ENCODE measurements around the gene GALK1. TPM values are rescaled to one million over a fixed set of nuclear protein-coding genes. Genes with fewer than 3 reads are reported as not detected.

The GALK1 gene
- total RNA-seq, 1 experiment from 2014 or later: 35.8 TPM

GRCh38 chr17:75785016-75785890, 20.3 kb upstream of the GALK1 start:
- TSS peak; percentile 78 for BruUV-seq (replicated peaks)
- intact Hi-C loops (cut with micrococcal nuclease; ENCODE audit: unreplicated experiment): no loop called here
- Histone ChIP-seq H3K4me3 (ENCODE audit: low read depth in 2 of 2, low read length in 2 of 2) (peak overlapping the region; percentile 59 to 76), H3K27ac (ENCODE audit: low read length) (peak overlapping the region; percentile 100), H3K27me3 (ENCODE audit: control insufficient read depth, insufficient read depth, low read length) (no peaks in the 10 kb centered on the region), H3K9me3 (ENCODE audit: control insufficient read depth, insufficient read depth, low read depth, low read length) (no peaks in the 10 kb centered on the region), H3K36me3 (ENCODE audit: control insufficient read depth, insufficient read depth, low read length) (no peaks in the 10 kb centered on the region; the same call in 1 of the 2 replicates), H3K4me1 (ENCODE audit: control insufficient read depth, insufficient read depth, low read length) (peaks cover 40% of the 10 kb centered on the region)
- POLR2A ChIA-PET: interaction anchor here (0.5 kb wide), 1 partner anchor 21 kb away, joined by 3 read pairs; no protein-coding TSS in a partner anchor
- DNase-seq (ENCODE audit: low read depth, low spot score) (no peak), ATAC-seq (peak; percentile 87)
- TF ChIP-seq REST (IDR thresholded peaks at IDR 0.05; ENCODE audit: insufficient read depth in 1 of 2, low read depth in 2 of 2, low read length in 1 of 2): 0 out of 4 replicates have a peak, but pooled peaks of 1 of the 2 experiments have one; percentile 16
- TF ChIP-seq TCF7L2 (IDR thresholded peaks at IDR 0.05; ENCODE audit: low read depth, low read length): no peak
- TF ChIP-seq, protein P1, sequence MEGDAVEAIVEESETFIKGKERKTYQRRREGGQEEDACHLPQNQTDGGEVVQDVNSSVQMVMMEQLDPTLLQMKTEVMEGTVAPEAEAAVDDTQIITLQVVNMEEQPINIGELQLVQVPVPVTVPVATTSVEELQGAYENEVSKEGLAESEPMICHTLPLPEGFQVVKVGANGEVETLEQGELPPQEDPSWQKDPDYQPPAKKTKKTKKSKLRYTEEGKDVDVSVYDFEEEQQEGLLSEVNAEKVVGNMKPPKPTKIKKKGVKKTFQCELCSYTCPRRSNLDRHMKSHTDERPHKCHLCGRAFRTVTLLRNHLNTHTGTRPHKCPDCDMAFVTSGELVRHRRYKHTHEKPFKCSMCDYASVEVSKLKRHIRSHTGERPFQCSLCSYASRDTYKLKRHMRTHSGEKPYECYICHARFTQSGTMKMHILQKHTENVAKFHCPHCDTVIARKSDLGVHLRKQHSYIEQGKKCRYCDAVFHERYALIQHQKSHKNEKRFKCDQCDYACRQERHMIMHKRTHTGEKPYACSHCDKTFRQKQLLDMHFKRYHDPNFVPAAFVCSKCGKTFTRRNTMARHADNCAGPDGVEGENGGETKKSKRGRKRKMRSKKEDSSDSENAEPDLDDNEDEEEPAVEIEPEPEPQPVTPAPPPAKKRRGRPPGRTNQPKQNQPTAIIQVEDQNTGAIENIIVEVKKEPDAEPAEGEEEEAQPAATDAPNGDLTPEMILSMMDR (IDR thresholded peaks at IDR 0.05): no peak
- peak; percentile 77; the same call in 1 of the 2 replicates for TF ChIP-seq SIN3A (IDR thresholded peaks at IDR 0.05; ENCODE audit: borderline replicate concordance, insufficient read depth, low read depth, low read length)
- TF ChIP-seq POLR2AphosphoS5 (IDR thresholded peaks at IDR 0.05; ENCODE audit: low read depth, low read length): peak; percentile 90
- CTCF ChIA-PET: interaction anchor here (0.6 to 0.8 kb wide), 3 partner anchors 23 to 90 kb away, joined by 3 to 7 read pairs (median 3); no protein-coding TSS in a partner anchor
- in situ Hi-C loops (cut with HindIII; ENCODE audit: low pct_unique_long_range_greater_than_20kb, low sequenced_read_pairs): no loop called here

GRCh38 chr17:75784473-75785015, 19.6 kb upstream of the GALK1 start, which contains the start of gene UNK:
Gene UNK, plus strand, starts transcription at chr17:75784806. Its CDS starts 75 bp downstream, at chr17:75784881.
- ChIA-PET POLR2A (no interaction called here), CTCF (interaction anchor here (0.7 to 0.8 kb wide), 2 partner anchors 22 to 91 kb away, joined by 3 to 7 read pairs; no protein-coding TSS in a partner anchor)
- BruUV-seq (replicated peaks): no TSS peak
- no peaks in the 10 kb centered on the region for H3K9me3 ChIP-seq (ENCODE audit: control insufficient read depth, insufficient read depth, low read depth, low read length)
- intact Hi-C loops (cut with micrococcal nuclease; ENCODE audit: unreplicated experiment): no loop called here
- H3K27me3 ChIP-seq (ENCODE audit: control insufficient read depth, insufficient read depth, low read length): no peaks in the 10 kb centered on the region
- peaks cover under 1% of the 10 kb centered on the region; the same call in 1 of the 2 replicates for H3K36me3 ChIP-seq (ENCODE audit: control insufficient read depth, insufficient read depth, low read length)
- in situ Hi-C loops (cut with HindIII; ENCODE audit: low pct_unique_long_range_greater_than_20kb, low sequenced_read_pairs): no loop called here
- H3K4me3 ChIP-seq (ENCODE audit: low read depth in 2 of 2, low read length in 2 of 2): peak within 1 kb of the TSS; percentile 59 to 76
- peak in 1 of 2 experiments; percentile 27; a peak in 1 of 4 replicates for TF ChIP-seq REST (IDR thresholded peaks at IDR 0.05; ENCODE audit: insufficient read depth in 1 of 2, low read depth in 2 of 2, low read length in 1 of 2)
- TF ChIP-seq, protein P1 (IDR thresholded peaks at IDR 0.05): no peak
- TF ChIP-seq POLR2AphosphoS5 (IDR thresholded peaks at IDR 0.05; ENCODE audit: low read depth, low read length): no peak
- peak; percentile 55; the same call in 1 of the 2 replicates for TF ChIP-seq TCF7L2 (IDR thresholded peaks at IDR 0.05; ENCODE audit: low read depth, low read length)
- no peak for TF ChIP-seq SIN3A (IDR thresholded peaks at IDR 0.05; ENCODE audit: borderline replicate concordance, insufficient read depth, low read depth, low read length)
- H3K4me1 ChIP-seq (ENCODE audit: control insufficient read depth, insufficient read depth, low read length): peaks cover 44% of the 10 kb centered on the region
- peak; percentile 96 for DNase-seq (ENCODE audit: low read depth, low spot score)
- ATAC-seq: peak; percentile 91
- H3K27ac ChIP-seq (ENCODE audit: low read length): peak within 1 kb of the TSS; percentile 100

Measured in Panc1 (cell line).